ENCODE data around the gene LGALS9C. TPM values are rescaled to one million over a fixed set of nuclear protein-coding genes. Genes with fewer than 3 reads are reported as not detected.
"Not testable (repeated sequence)": the region's sequence is repeated elsewhere in the genome, so short reads cannot be mapped to it uniquely, and the experiment has no call there.

LGALS9C gene
- total and polyA plus RNA-seq, 2 of the 4 experiments (the other 2 are of a cell fraction), result not detected

- H3K79me1 ChIP-seq (ENCODE audit: low read depth in 1 of 2, low read length in 2 of 2); DNase-seq; H4K5ac ChIP-seq (ENCODE audit: low read depth, low read length); H2BK5ac ChIP-seq (ENCODE audit: low read depth, low read length, poor library complexity, severe bottlenecking); H2BK15ac ChIP-seq (ENCODE audit: low read depth, low read length); H3K36me3 ChIP-seq (ENCODE audit: control insufficient read depth, insufficient read depth, low read length); H2AFZ ChIP-seq (replicated peaks; ENCODE audit: low read length, poor library complexity); H3K9ac ChIP-seq (ENCODE audit: low read depth, low read length); H2BK120ac ChIP-seq (ENCODE audit: low read depth, low read length); BruUV-seq (replicated peaks); H3K4me3 ChIP-seq (ENCODE audit: insufficient read depth, low read depth, low read length); CTCF ChIA-PET; H4K8ac ChIP-seq (ENCODE audit: low read depth in 2 of 2, low read length in 2 of 2); POLR2A ChIA-PET (ENCODE audit: unreplicated experiment); ATAC-seq (ENCODE audit: low read depth); dilution Hi-C loops (cut with HindIII; ENCODE audit: low sequenced_read_pairs, unreplicated experiment); H3K4me1 ChIP-seq (ENCODE audit: control insufficient read depth, insufficient read depth, low read length); H3K4ac ChIP-seq (ENCODE audit: low read depth, low read length); H2AK5ac ChIP-seq (ENCODE audit: low read depth, low read length); in situ Hi-C loops (cut with MboI; ENCODE audit: low sequenced_read_pairs); H3K27ac ChIP-seq (ENCODE audit: insufficient read depth, low read length); H2AK9ac ChIP-seq (replicated peaks; ENCODE audit: low read depth, low read length, poor library complexity); H3K18ac ChIP-seq (ENCODE audit: low read depth, low read length); H3K9me3 ChIP-seq (ENCODE audit: control insufficient read depth, insufficient read depth, low read length); H3K23ac ChIP-seq (ENCODE audit: low read depth, low read length); H2BK20ac ChIP-seq (ENCODE audit: low read depth, low read length); H3K56ac ChIP-seq (ENCODE audit: extremely low read depth, insufficient read depth, low read length); H3K14ac ChIP-seq (replicated peaks; ENCODE audit: low read depth, low read length); H3K4me2 ChIP-seq (ENCODE audit: low read depth, low read length); H3K9me1 ChIP-seq (ENCODE audit: insufficient read depth, low read length); H4K91ac ChIP-seq (ENCODE audit: insufficient read depth, low read depth, low read length); intact Hi-C loops (cut with micrococcal nuclease); H4K20me1 ChIP-seq (ENCODE audit: insufficient read depth, low read length); H3K27me3 ChIP-seq (ENCODE audit: control insufficient read depth, insufficient read depth, low read length): not testable (repeated sequence)
- no CpG with 5 or more reads among the region's 10 CpGs for WGBS, 2 experiments (ENCODE audit: extremely low coverage in 2 of 2, insufficient read length in 1 of 2)
Observed at GRCh38 chr17:18468472-18469171, 8.0 kb upstream of the LGALS9C start.

DNA sequence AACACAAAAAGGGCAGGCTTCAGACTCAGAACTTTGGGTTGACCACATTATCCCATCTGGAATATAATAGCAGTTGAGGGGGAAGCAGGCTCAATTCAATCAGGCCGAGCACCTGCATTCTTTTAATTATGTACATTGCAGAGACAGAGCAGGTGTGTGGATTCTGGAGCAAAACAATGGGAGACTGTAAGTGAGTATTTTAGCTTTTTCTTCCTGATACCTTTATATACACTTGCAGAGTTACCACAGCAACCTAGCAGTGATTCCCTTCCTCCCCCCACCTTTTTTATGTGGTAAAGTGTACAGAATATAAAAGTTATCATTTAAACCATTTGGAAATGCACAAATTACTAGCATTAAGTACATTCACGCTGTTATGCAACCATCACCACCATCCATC, 6.8 kb upstream of the LGALS9C start:
- DNase-seq; H2BK15ac ChIP-seq (ENCODE audit: low read depth, low read length); H2AFZ ChIP-seq (replicated peaks; ENCODE audit: low read length, poor library complexity); H3K27ac ChIP-seq (ENCODE audit: insufficient read depth, low read length); H2AK9ac ChIP-seq (replicated peaks; ENCODE audit: low read depth, low read length, poor library complexity); BruUV-seq (replicated peaks); H4K20me1 ChIP-seq (ENCODE audit: insufficient read depth, low read length); ATAC-seq (ENCODE audit: low read depth); H2BK20ac ChIP-seq (ENCODE audit: low read depth, low read length); H3K9me1 ChIP-seq (ENCODE audit: insufficient read depth, low read length); H2BK5ac ChIP-seq (ENCODE audit: low read depth, low read length, poor library complexity, severe bottlenecking); H3K27me3 ChIP-seq (ENCODE audit: control insufficient read depth, insufficient read depth, low read length); dilution Hi-C loops (cut with HindIII; ENCODE audit: low sequenced_read_pairs, unreplicated experiment); POLR2A ChIA-PET (ENCODE audit: unreplicated experiment); H3K23ac ChIP-seq (ENCODE audit: low read depth, low read length); H3K14ac ChIP-seq (replicated peaks; ENCODE audit: low read depth, low read length); H3K4ac ChIP-seq (ENCODE audit: low read depth, low read length); H3K4me1 ChIP-seq (ENCODE audit: control insufficient read depth, insufficient read depth, low read length); H3K9ac ChIP-seq (ENCODE audit: low read depth, low read length); H3K4me3 ChIP-seq (ENCODE audit: insufficient read depth, low read depth, low read length); intact Hi-C loops (cut with micrococcal nuclease); H3K4me2 ChIP-seq (ENCODE audit: low read depth, low read length); in situ Hi-C loops (cut with MboI; ENCODE audit: low sequenced_read_pairs); H2BK120ac ChIP-seq (ENCODE audit: low read depth, low read length); H3K9me3 ChIP-seq (ENCODE audit: control insufficient read depth, insufficient read depth, low read length); H3K79me1 ChIP-seq (ENCODE audit: low read depth in 1 of 2, low read length in 2 of 2); H4K91ac ChIP-seq (ENCODE audit: insufficient read depth, low read depth, low read length); H3K56ac ChIP-seq (ENCODE audit: extremely low read depth, insufficient read depth, low read length); CTCF ChIA-PET; H4K8ac ChIP-seq (ENCODE audit: low read depth in 2 of 2, low read length in 2 of 2); H3K18ac ChIP-seq (ENCODE audit: low read depth, low read length); H2AK5ac ChIP-seq (ENCODE audit: low read depth, low read length); H3K36me3 ChIP-seq (ENCODE audit: control insufficient read depth, insufficient read depth, low read length); H4K5ac ChIP-seq (ENCODE audit: low read depth, low read length): not testable (repeated sequence)
- WGBS, 2 experiments (ENCODE audit: extremely low coverage in 2 of 2, insufficient read length in 1 of 2), result no CpG with 5 or more reads among the region's 2 CpGs

Measured in IMR-90 (cell line).